KBM-7 (cell line): ENCODE measurements around the gene DIPK1A.

Source experiments
- DNase-seq: peaks from one replicate; pipeline ENCODE4 v3.0.0-alpha.2; 2015
- in situ Hi-C: fragments of 300-500 bp; cut with MboI; formaldehyde crosslinking; loops from 2 replicates; pipeline ENCODE4 v1.14.3; 2020; ENCODE audit warnings: low sequenced_read_pairs, low pct_unique_long_range_greater_than_20kb, mixed read lengths

DIPK1A gene

DNA sequence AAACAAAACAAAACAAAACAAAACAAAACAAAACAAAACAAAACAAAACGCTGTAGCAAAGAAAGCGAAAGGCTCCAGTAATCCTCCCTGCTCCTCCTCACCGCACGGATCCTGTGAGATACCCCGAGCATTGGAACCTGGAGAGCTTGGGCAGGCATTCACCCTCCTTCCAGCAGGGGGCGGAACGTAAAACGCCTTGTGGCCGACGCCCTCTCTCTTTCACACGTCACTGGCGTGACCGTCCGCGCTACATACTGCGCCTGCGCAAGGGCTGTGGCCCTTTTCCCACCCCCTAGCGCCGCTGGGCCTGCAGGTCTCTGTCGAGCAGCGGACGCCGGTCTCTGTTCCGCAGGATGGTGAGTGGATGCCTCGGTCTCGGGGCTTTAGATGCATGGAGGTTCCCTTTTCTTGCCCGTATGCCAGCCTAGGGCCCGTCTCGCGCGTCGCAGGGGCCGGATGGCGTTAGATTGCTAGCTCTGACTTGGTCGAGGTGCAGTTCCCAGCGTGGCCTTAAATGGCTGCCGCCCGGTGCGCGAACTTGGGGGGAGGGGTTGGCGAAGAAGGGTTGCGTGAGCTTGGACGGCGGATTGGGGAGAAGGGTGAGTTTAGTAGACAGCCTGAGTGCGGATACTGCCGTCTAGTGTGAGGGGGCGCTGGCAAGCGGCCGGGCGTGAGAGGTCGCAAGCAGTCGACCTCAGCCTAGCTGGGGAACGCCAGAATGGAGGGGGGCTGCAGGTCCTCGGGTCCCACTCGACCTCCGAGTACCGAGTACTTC is 129.3 kb downstream of the DIPK1A start, which contains the start of gene RPL5:
Gene RPL5 (plus strand): TSS at position 279 of the 775 bp plus-strand sequence. CDS start 75 bp downstream, at position 354.
- DNase-seq, result peak; percentile 99
- in situ Hi-C loops, result no loop called here

- DNase-seq, result no peak
- in situ Hi-C loops, result no loop called here
Measured at GRCh38 chr1:92831368-92831761, 129.9 kb downstream of the DIPK1A start.

DNA sequence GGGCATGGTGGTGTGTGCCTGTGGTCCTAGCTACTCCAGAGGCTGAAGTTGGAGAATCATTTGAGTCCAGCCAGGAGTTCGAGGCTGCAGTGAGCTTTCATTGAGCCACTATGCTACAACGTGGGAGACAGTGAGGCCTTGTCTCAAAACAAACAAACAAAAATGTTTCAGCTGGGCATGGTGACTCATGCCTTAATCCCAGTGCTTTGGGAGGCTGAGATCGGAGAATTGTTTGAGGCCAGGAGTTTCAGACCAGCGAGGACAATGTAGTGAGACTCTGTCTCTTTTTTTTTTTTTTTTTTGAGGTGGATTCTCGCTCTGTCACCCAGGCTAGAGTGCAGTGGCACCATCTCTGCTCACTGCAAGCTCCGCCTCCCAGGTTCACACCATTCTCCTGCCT is 134.5 kb downstream of the DIPK1A start:
- no peak for DNase-seq
- in situ Hi-C loops, result no loop called here

- no peak for DNase-seq
- in situ Hi-C loops, result no loop called here
Measured at GRCh38 chr1:92822879-92823278, 138.4 kb downstream of the DIPK1A start.

GRCh38 chr1:92820551-92820950 is 140.7 kb downstream of the DIPK1A start:
- no peak for DNase-seq
- in situ Hi-C loops, result no loop called here

DNA sequence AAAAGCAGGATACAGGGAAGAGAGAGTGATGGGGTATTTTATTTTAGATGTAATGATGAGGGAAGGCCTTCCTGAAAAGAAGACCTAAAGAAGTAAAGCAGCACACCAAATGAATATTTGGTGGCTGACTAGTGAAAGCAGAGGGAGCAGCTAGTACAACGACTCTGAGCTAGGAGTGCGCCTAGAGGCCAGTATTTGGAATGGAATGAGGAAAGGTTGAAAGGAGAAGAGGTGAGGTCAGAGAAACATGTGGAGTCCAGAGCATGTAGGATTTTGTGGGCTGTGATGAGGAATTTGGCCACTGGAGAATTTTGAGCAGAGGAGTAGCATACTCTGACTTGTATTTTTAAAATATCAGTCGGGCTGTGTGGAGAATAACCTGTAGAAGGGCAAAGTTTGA is 141.2 kb downstream of the DIPK1A start:
- no peak for DNase-seq
- in situ Hi-C loops, result no loop called here

- peak; percentile 43 for DNase-seq
- in situ Hi-C loops, result no loop called here
Measured at GRCh38 chr1:92817986-92818764, 143.1 kb downstream of the DIPK1A start.

DNA sequence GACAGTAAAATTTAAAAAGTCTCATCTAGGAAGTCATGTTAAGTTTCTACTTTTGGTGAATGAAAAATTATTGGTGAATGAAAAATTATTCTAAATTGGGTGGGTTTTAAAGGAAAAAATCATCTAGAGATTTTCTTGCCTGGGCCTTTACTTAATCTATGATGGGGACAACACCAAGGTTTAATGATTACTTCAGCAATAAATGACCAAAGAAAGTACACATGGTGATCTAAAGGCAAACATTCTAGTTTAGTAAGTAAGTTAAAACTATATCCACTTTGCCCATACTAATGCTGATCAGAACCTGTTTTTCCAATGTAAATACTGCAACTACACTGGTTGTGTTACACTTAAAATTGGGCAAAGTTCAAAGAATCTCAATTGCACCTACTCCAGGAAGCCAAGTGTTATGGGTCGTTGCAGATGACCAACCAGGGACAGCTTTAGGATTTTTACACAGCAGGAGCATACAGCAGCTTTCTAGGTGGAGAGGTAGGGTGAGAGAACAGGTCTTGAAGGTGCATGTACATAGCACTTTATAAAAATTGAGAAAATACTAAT is 144.0 kb downstream of the DIPK1A start:
- in situ Hi-C loops, result no loop called here
- no peak for DNase-seq

DNA sequence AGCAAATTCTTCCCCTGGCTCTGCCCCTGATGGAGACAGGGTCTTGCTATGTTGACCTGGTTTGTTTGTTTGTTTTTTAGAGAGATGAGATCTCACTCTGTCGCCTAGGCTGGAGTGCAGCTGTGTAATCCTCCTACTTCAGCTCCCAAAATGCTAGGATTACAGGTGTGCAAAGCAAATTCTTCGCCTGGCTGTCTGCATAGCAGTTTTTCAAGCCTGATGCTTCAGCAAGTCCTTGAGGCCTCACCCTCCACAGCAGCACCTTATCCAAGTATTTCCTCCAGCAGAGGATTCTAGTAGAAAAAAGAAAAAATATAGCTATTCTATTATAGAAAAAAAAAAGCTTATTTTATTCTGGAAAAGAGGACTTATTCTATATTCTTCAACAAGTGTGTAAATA is 144.5 kb downstream of the DIPK1A start:
- in situ Hi-C loops, result no loop called here
- DNase-seq, result no peak

GRCh38 chr1:92808381-92808780 is 152.9 kb downstream of the DIPK1A start:
- no peak for DNase-seq
- in situ Hi-C loops, result no loop called here

DNA sequence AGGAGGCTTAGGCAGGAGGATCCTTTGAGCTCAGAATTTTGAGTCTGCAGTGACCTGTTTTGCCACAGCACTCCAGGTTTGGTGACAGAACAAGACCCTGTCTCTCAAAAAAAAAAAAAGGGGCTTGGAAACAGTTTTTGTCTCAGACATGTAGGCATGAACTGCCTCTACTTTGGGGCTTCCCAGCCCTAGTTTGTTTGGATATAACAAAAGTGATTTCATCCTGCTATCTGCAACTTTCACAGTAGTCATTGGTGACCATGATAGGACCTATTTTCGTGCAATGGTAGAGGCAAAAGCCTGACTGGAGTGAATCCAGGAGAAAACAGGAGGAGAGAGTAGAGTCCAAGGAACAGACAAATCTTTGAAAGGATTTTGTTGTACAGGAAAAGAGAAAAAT is 156.0 kb downstream of the DIPK1A start:
- no peak for DNase-seq
- in situ Hi-C loops, result no loop called here

DNA sequence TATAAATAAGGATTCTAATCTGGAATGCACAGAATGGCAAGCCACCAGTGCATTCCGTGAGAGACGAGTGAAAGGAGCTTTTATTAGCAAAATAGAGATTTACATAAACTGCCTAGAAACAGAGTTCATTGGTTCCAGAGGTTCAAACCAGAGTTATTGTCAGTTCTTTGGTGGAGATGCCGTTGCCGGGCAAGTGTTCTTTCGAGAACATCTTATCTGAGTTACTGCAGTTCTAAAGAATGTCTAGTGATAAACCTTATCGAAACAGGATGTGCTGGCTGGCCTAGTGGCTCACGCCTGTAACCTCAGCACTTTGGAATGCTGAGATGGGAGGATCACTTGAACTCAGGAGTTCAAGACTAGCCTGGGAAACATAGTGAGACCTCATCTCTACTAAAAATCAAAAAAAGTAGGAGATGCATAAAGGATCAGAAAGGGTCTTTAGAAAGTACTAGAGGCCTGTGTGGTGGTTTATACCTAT is 156.5 kb downstream of the DIPK1A start:
- DNase-seq, result no peak
- in situ Hi-C loops, result no loop called here

DNA sequence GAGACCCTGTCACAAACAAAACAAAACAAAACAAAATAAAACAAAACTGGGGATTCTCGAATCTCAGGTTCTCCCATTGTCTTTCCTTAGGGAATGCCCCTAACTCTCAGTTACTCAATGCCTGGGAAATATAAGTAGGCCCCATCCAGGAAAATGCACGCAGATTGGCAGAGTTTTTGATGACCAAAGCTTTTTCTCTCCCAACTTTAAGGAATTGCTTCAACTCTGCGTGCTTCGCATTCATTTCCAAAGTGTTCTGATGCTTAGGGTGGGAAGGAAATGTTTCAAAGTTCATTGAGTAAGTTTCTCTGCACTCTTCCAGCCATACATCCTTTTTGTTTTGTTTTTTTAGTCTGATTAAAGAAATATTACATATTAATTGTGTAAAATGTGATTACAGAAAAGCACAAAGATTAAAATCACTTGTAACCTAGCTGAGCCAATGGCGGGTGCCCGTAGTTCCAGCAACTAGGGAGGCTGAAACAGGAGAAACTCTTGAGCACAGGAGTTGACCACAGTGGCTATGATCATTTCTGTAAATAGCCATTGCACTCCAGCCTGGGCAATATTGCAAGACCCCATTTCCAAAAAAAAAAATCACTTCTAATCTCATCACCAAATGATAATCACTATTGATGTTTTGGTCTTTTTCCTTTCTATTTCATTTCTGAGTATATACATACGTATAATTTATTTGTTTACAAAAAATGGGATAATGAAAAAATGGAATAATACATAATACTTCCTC is 157.9 kb downstream of the DIPK1A start:
- in situ Hi-C loops, result no loop called here
- DNase-seq, result no peak

DNA sequence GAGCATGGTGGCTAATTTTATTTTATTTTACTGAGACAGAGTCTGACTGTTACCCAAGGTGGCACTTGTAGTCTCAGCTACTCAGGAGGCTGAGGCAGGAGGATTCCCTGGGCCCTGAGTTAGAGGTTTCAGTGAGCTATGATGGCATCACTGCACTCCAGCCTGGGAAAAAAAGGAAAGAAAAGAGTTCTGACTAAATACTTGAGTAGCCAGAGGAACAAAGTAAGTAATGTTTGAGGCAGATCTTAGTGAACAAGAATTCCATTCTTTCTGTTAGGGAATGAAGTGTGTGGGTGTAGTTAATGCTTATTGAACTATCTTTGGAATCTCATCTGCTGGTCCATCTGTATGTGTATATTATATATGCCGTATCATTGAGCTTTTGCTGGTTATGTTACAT is 163.3 kb downstream of the DIPK1A start:
- no peak for DNase-seq
- in situ Hi-C loops, result no loop called here

DNA sequence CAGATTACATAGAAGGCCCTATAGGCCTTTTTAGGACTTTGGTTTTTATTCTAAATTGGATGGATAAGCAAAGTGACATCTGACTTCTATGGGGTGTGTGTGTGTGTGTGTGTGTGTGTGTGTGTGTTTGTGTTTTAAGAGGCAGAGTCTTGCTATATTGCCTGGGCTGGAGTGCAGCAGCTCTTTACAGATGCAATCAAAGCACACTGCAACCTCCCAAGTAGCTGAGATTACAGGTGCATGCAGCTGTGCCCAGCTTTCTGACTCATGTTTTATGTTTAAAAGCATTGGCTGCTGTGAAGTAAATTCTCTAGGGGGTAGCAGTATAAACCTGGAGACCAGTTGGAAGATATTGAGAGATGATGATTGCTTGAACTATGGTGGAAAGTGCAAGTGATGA is 164.0 kb downstream of the DIPK1A start:
- in situ Hi-C loops, result no loop called here
- DNase-seq, result no peak

- no peak for DNase-seq
- in situ Hi-C loops, result no loop called here
Measured at GRCh38 chr1:92795166-92795565, 166.1 kb downstream of the DIPK1A start.

GRCh38 chr1:92792340-92792782 is 168.9 kb downstream of the DIPK1A start:
- no peak for DNase-seq
- in situ Hi-C loops, result no loop called here
